Measurements from ENCODE around the gene LZTS2. TPM values are rescaled to one million over a fixed set of nuclear protein-coding genes. Genes with fewer than 3 reads are reported as not detected.

The LZTS2 gene
- total RNA-seq (10 to 100 TPM; 40.9 to 76.6 (median 56.9) TPM), polyA plus RNA-seq (10 to 100 TPM; 21.8 to 55.3 (median 25.9) TPM)
- long read RNA-seq, donor 1, partial matches to known transcripts = 7 of 11 reads
- long read RNA-seq, donor 1, other reads (novel, unspliced or antisense) = 0 of 11 reads
- long read RNA-seq, donor 2, full-length matches to known transcripts = 8 of 13 reads
- long read RNA-seq, donor 2, partial matches to known transcripts = 0 of 13 reads
- long read RNA-seq, donor 2, other reads (novel, unspliced or antisense) = 5 of 13 reads

DNA sequence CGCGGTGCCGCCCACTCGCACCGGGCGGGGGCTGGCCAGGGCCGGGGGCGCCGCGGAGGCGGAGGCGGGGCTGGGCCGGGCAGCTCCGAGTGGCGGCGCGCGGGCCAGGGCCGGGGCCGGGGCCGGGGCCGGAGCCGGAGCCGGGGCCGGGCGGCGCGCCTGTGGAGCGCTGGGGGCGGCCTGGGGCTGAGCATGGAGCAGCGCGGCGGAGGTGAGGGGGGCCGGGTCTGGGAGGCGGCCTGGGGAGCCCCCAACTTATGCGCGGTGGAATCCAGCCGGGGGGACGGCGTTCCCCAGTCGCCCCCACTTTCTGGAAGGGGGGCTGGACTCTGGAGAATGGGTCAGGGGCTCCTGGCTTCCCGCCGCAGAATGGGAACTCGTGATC lies at the start of gene LZTS2:
TSS of gene LZTS2 (plus strand) at position 67 of the 385 bp plus-strand sequence. CDS start 2,731 bp downstream, outside the sequence.
- Histone ChIP-seq H3K27ac (peak within 1 kb of the TSS; percentile 93 to 99 (median 98)), H3K9me3 (no peaks in the 10 kb centered on the region), H3K4me1 (peaks cover 17 to 85% (median 57%) of the 10 kb centered on the region in 6 donors), H3K36me3 (peaks cover 0 to 25% (median 12%) of the 10 kb centered on the region in 6 donors), H3K27me3 (replicated peaks in 1 of 7) (no peaks in the 10 kb centered on the region), H3K4me3 (peak within 1 kb of the TSS; percentile 67 to 91 (median 80))
- TF ChIP-seq CTCF (IDR thresholded peaks at IDR 0.05 in 8 of 11, conservative IDR thresholded peaks at IDR 0.05 in 3 of 11) (no peak), POLR2AphosphoS5 (IDR thresholded peaks at IDR 0.05) (no peak), POLR2A (IDR thresholded peaks at IDR 0.05) (no peak)
- intact Hi-C loops (cut with DNase I; ENCODE audit: low total_unique reads) = no loop called here
- DNase-seq = no peak
- WGBS, 5 donors = 0 to 4% (median 0%) methylated on average over 3 to 44 of the region's 44 CpGs

DNA sequence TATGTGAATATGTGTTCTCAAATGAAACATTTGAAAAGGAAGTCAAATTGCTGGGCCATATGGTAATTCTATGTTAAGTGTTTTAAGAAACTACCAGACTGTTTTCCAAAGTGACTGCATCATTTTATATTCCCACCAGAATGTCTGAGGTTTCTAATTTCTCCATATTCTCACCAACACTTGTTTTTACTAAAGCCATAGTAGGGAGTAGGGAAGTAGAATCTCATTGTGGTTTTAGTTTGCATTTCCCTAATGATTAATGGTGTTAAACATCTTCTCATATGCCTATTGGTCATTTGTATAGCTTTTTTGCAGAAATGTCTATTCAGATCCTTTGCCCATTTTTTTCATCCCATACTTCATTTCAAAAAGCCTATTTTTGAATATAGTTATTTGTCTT lies 39.4 kb upstream of the LZTS2 start:
- TF ChIP-seq POLR2AphosphoS5 (IDR thresholded peaks at IDR 0.05) (no peak), POLR2A (IDR thresholded peaks at IDR 0.05) (no peak), CTCF (IDR thresholded peaks at IDR 0.05 in 8 of 11, conservative IDR thresholded peaks at IDR 0.05 in 3 of 11) (no peak)
- intact Hi-C loops (cut with DNase I; ENCODE audit: low total_unique reads) = no loop called here
- H3K9me3 ChIP-seq = no peaks in the 10 kb centered on the region
- DNase-seq = no peak
- no peak overlapping the region for H3K4me3 ChIP-seq
- H3K27me3 ChIP-seq (replicated peaks in 1 of 7) = no peaks in the 10 kb centered on the region
- peaks cover 6 to 100% (median 76%) of the 10 kb centered on the region in 6 donors for H3K36me3 ChIP-seq
- H3K27ac ChIP-seq = no peak overlapping the region
- peaks cover 0 to 14% (median 0%) of the 10 kb centered on the region in 6 donors for H3K4me1 ChIP-seq

GRCh38 chr10:100962351-100963080 lies 37.1 kb upstream of the LZTS2 start:
- no peak for DNase-seq
- Histone ChIP-seq H3K4me3 (no peak overlapping the region), H3K9me3 (no peaks in the 10 kb centered on the region), H3K4me1 (peaks cover 0 to 14% (median 0%) of the 10 kb centered on the region in 6 donors), H3K27me3 (replicated peaks in 1 of 7) (no peaks in the 10 kb centered on the region), H3K27ac (no peak overlapping the region), H3K36me3 (peaks cover 6 to 97% (median 61%) of the 10 kb centered on the region in 6 donors)
- intact Hi-C loops (cut with DNase I; ENCODE audit: low total_unique reads) = no loop called here
- 76 to 87% (median 82%) methylated on average over 4 of the region's 4 CpGs for WGBS, 5 donors
- TF ChIP-seq CTCF (IDR thresholded peaks at IDR 0.05 in 8 of 11, conservative IDR thresholded peaks at IDR 0.05 in 3 of 11) (no peak), POLR2A (IDR thresholded peaks at IDR 0.05) (no peak), POLR2AphosphoS5 (IDR thresholded peaks at IDR 0.05) (no peak)

GRCh38 chr10:100963826-100964225 lies 35.8 kb upstream of the LZTS2 start:
- intact Hi-C loops (cut with DNase I; ENCODE audit: low total_unique reads) = no loop called here

More at GRCh38 chr10:100963826-100964225, 35.8 kb upstream of the LZTS2 start:
- no peak overlapping the region for H3K27ac ChIP-seq
- DNase-seq = no peak
- no peaks in the 10 kb centered on the region for H3K9me3 ChIP-seq
- WGBS, 5 donors = 95 to 100% (median 97%) methylated on average over 1 of the region's 1 CpG
- H3K4me1 ChIP-seq = peaks cover 2 to 22% (median 6%) of the 10 kb centered on the region in 6 donors
- peaks cover 3 to 84% (median 48%) of the 10 kb centered on the region in 6 donors for H3K36me3 ChIP-seq
- no peak for TF ChIP-seq POLR2AphosphoS5 (IDR thresholded peaks at IDR 0.05)
- TF ChIP-seq POLR2A (IDR thresholded peaks at IDR 0.05) = no peak
- TF ChIP-seq CTCF (IDR thresholded peaks at IDR 0.05 in 8 of 11, conservative IDR thresholded peaks at IDR 0.05 in 3 of 11) = no peak
- H3K4me3 ChIP-seq = no peak overlapping the region
- H3K27me3 ChIP-seq (replicated peaks in 1 of 7) = peaks cover 0 to 5% (median 0%) of the 10 kb centered on the region in 7 donors
